Nephron (organoid): ENCODE measurements around the gene TMEM53.

Experiments
- H3K27ac Mint-ChIP-seq, 3 experiments: 2 replicates each; pipeline ENCODE4 v1.8.0; 2020; ENCODE audit warnings: mixed read lengths in 3 of 3, mild to moderate bottlenecking in 2 of 3, moderate library complexity in 1 of 3
- H3K27me3 Mint-ChIP-seq: 2 replicates; pipeline ENCODE4 v1.8.0; 2021; ENCODE audit warnings: low read depth, mild to moderate bottlenecking, moderate library complexity, mixed read lengths
- H3K36me3 Mint-ChIP-seq: 2 replicates; pipeline ENCODE4 v1.8.0; 2020; ENCODE audit warnings: low read depth, mixed read lengths
- H3K4me1 Mint-ChIP-seq: 2 replicates; pipeline ENCODE4 v1.8.0; 2020; ENCODE audit warnings: mixed read lengths
- H3K4me3 Mint-ChIP-seq, 3 experiments: 2 replicates each; pipeline ENCODE4 v1.8.0; 2020; ENCODE audit warnings: mild to moderate bottlenecking in 3 of 3, mixed read lengths in 3 of 3, moderate library complexity in 2 of 3
- H3K9me3 Mint-ChIP-seq: 2 replicates; pipeline ENCODE4 v1.8.0; 2020; ENCODE audit warnings: mixed read lengths
- CTCF ChIP-seq, 3 experiments: fragments of 200-600 bp; sonication (generic); IDR thresholded peaks; one replicate each; pipeline ENCODE4 v1.5.0; 2021; ENCODE audit warnings: antibody characterized with exemption in 3 of 3; ENCODE audit not compliant: unreplicated experiment in 3 of 3

Gene TMEM53

GRCh38 chr1:44616284-44616990 is 57.8 kb downstream of the TMEM53 start:
- peaks cover 4% of the 10 kb centered on the region for H3K36me3 Mint-ChIP-seq
- H3K27me3 Mint-ChIP-seq: peaks cover 80% of the 10 kb centered on the region
- H3K27ac Mint-ChIP-seq: no peak overlapping the region
- no peaks in the 10 kb centered on the region for H3K9me3 Mint-ChIP-seq
- H3K4me3 Mint-ChIP-seq: peak overlapping the region; percentile 45 to 72 (median 62)
- H3K4me1 Mint-ChIP-seq: peaks cover 28% of the 10 kb centered on the region
- no peak for TF ChIP-seq CTCF (IDR thresholded peaks at IDR 0.05; ENCODE audit: unreplicated experiment in 3 of 3)

DNA sequence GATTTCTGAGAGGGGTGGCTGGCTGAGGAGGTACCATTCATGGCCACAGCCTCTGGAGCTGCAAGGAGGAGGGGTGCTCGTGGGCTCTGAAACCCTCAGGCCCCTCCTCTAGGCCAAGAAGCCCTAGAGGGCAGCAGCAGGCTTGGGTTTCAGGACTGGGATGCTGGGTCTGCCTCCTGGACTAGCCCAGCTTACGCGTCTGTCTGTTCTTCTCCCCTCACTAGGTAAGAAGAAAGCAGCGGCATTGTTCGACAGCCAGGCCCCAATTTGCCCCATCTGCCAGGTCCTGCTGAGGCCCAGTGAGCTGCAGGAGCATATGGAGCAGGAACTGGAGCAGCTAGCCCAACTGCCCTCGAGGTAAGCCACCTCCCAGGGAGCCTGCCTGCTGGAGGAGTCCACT is 60.3 kb downstream of the TMEM53 start:
- H3K36me3 Mint-ChIP-seq: peaks cover 4% of the 10 kb centered on the region
- H3K27ac Mint-ChIP-seq: no peak overlapping the region
- H3K27me3 Mint-ChIP-seq: peaks cover 90% of the 10 kb centered on the region
- no peak for TF ChIP-seq CTCF (IDR thresholded peaks at IDR 0.05; ENCODE audit: unreplicated experiment in 3 of 3)
- H3K4me3 Mint-ChIP-seq: no peak overlapping the region
- peaks cover 13% of the 10 kb centered on the region for H3K4me1 Mint-ChIP-seq
- no peaks in the 10 kb centered on the region for H3K9me3 Mint-ChIP-seq

- no peak overlapping the region for H3K27ac Mint-ChIP-seq
- peaks cover 3% of the 10 kb centered on the region for H3K4me1 Mint-ChIP-seq
- TF ChIP-seq CTCF (IDR thresholded peaks at IDR 0.05; ENCODE audit: unreplicated experiment in 3 of 3): no peak
Observed at GRCh38 chr1:44611866-44612265, 62.4 kb downstream of the TMEM53 start.

GRCh38 chr1:44611419-44611818 is 62.9 kb downstream of the TMEM53 start:
- H3K4me1 Mint-ChIP-seq: no peaks in the 10 kb centered on the region
- no peak overlapping the region for H3K4me3 Mint-ChIP-seq
- H3K27me3 Mint-ChIP-seq: peaks cover 88% of the 10 kb centered on the region
- TF ChIP-seq CTCF (IDR thresholded peaks at IDR 0.05; ENCODE audit: unreplicated experiment in 3 of 3): no peak
- H3K27ac Mint-ChIP-seq: no peak overlapping the region
- no peaks in the 10 kb centered on the region for H3K9me3 Mint-ChIP-seq
- H3K36me3 Mint-ChIP-seq: peaks cover 4% of the 10 kb centered on the region

More at GRCh38 chr1:44611866-44612265, 62.4 kb downstream of the TMEM53 start:
- peaks cover 88% of the 10 kb centered on the region for H3K27me3 Mint-ChIP-seq
- peaks cover 4% of the 10 kb centered on the region for H3K36me3 Mint-ChIP-seq
- H3K4me3 Mint-ChIP-seq: no peak overlapping the region
- H3K9me3 Mint-ChIP-seq: no peaks in the 10 kb centered on the region

DNA sequence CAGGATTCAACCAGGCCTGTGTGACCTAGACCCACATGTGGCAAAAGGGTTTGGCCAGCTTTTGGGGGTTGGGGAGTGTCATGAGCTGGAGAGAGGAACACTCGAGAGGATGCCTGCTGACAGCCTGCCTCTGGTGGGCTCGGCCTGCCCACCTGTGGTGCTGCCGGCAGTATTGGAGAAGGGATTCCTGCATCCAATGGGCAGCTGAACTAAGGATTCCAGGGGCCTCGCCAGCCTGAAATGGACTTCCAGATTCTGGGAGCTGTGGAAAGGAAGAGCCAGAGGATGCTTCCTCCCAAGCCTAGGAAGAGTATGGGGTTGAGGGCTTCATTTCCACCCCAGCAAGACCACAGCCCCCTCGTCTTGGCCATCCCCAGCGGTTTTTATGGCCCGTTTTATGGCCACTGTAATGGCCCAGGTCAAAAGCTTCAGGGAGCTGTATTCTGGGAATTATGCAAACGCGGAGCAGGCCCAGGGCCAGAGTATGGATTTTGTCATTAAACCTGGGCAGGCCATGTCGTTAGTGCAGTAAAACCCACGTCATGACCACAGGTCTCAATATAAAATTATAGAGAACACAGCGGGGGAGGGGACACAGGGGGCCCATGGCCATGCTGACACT is 63.6 kb downstream of the TMEM53 start:
- Mint-ChIP-seq H3K4me1 (no peaks in the 10 kb centered on the region), H3K9me3 (no peaks in the 10 kb centered on the region), H3K27me3 (peaks cover 86% of the 10 kb centered on the region), H3K36me3 (no peaks in the 10 kb centered on the region), H3K4me3 (no peak overlapping the region), H3K27ac (no peak overlapping the region)
- no peak for TF ChIP-seq CTCF (IDR thresholded peaks at IDR 0.05; ENCODE audit: unreplicated experiment in 3 of 3)
